Esophagus muscularis mucosa (tissue), 4 donors: ENCODE data around the gene ARL14EPL.

ENCODE experiments used
- CTCF ChIP-seq, 3 experiments: fragments of 200-600 bp in 2 of 3; fragments of 450-650 bp in 1 of 3; sonication (generic) in 2 of 3; IDR thresholded peaks; one replicate each; pipeline ENCODE4 v1.5.1; 2017 to 2019; ENCODE audit warnings: antibody characterized with exemption in 3 of 3, mild to moderate bottlenecking in 2 of 3, moderate library complexity in 1 of 3
- EP300 ChIP-seq: sonication (generic); formaldehyde crosslinking; IDR thresholded peaks from one replicate; pipeline ENCODE4 v1.6.1; 2017; ENCODE audit warnings: antibody characterized with exemption
- POLR2AphosphoS5 ChIP-seq, 2 donors: sonication (generic); formaldehyde crosslinking; IDR thresholded peaks; one replicate each; pipeline ENCODE4 v1.6.1; 2017; ENCODE audit warnings: antibody characterized with exemption in 2 of 2

GRCh38 chr5:116063950-116064349, 31.7 kb downstream of the ARL14EPL start:
- TF ChIP-seq EP300, result no peak
- TF ChIP-seq CTCF (IDR thresholded peaks at IDR 0.05), result no peak
- TF ChIP-seq POLR2AphosphoS5 (IDR thresholded peaks at IDR 0.05), result no peak
